Endodermal cell (in vitro differentiated cells): ENCODE measurements around the gene ITGA2. TPM values are rescaled to one million over a fixed set of nuclear protein-coding genes. Genes with fewer than 3 reads are reported as not detected.

Source experiments
- DNase-seq: peaks from one replicate; pipeline ENCODE4 v3.0.0-alpha.2; 2017
- H3K27ac ChIP-seq: 2 replicates; pipeline ENCODE4 v1.5.1; 2013; ENCODE audit warnings: mild to moderate bottlenecking, low read depth, low read length, moderate library complexity
- H3K27me3 ChIP-seq: 2 replicates; pipeline ENCODE4 v1.6.1; 2013; ENCODE audit warnings: mild to moderate bottlenecking, low read length, moderate library complexity; ENCODE audit not compliant: insufficient read depth, control insufficient read depth, poor library complexity, severe bottlenecking
- H3K36me3 ChIP-seq: 2 replicates; pipeline ENCODE4 v1.7.0; 2013; ENCODE audit warnings: mild to moderate bottlenecking, low read length, moderate library complexity; ENCODE audit not compliant: control insufficient read depth, insufficient read depth
- H3K4me1 ChIP-seq: one replicate; pipeline ENCODE4 v1.7.0; 2013; ENCODE audit warnings: low read length; ENCODE audit not compliant: control insufficient read depth, insufficient read depth
- H3K4me3 ChIP-seq: 2 replicates; pipeline ENCODE4 v1.5.1; 2013; ENCODE audit warnings: mild to moderate bottlenecking, low read length, moderate library complexity
- H3K9ac ChIP-seq: 2 replicates; pipeline ENCODE4 v1.6.1; 2013; ENCODE audit warnings: mild to moderate bottlenecking, low read length, moderate library complexity; ENCODE audit not compliant: poor library complexity, severe bottlenecking; ENCODE audit errors: extremely low read depth
- H3K9me3 ChIP-seq: 2 replicates; pipeline ENCODE4 v1.6.1; 2013; ENCODE audit warnings: mild to moderate bottlenecking, low read length, moderate library complexity; ENCODE audit not compliant: control insufficient read depth
- H3K27ac Mint-ChIP-seq: 2 replicates; pipeline ENCODE4 v1.8.0; 2020; ENCODE audit warnings: mixed read lengths
- H3K27me3 Mint-ChIP-seq: 2 replicates; pipeline ENCODE4 v1.8.0; 2021; ENCODE audit warnings: mild to moderate bottlenecking, mixed read lengths; ENCODE audit not compliant: insufficient read depth
- H3K36me3 Mint-ChIP-seq: 2 replicates; pipeline ENCODE4 v1.8.0; 2020; ENCODE audit warnings: low read depth, mixed read lengths
- H3K4me1 Mint-ChIP-seq: 2 replicates; pipeline ENCODE4 v1.8.0; 2020; ENCODE audit warnings: mixed read lengths
- H3K4me3 Mint-ChIP-seq: 2 replicates; pipeline ENCODE4 v1.8.0; 2020; ENCODE audit warnings: mild to moderate bottlenecking, moderate library complexity, mixed read lengths
- H3K9me3 Mint-ChIP-seq: 2 replicates; pipeline ENCODE4 v1.8.0; 2020; ENCODE audit warnings: mild to moderate bottlenecking, mixed read lengths
- WGBS, 2 experiments: methylation state at CpG; one replicate each; pipeline versions ENCODE4 v1.1.5 to v1.1.7; 2013; ENCODE audit warnings: missing lambda C conversion rate in 2 of 2, mixed read lengths in 1 of 2; ENCODE audit not compliant: insufficient coverage in 1 of 2, insufficient read length in 1 of 2; 5-methylcytosine and 5-hydroxymethylcytosine counted together
- total RNA-seq, 2 donors: library from RNA; stranded (reverse); fragmentation: NEBNext Ultra II Directional in 1 of 2; extraction: Animal tissue kit (Norgen Biotek cat#: 25700) in 1 of 2; gene quantifications; 2 replicates in 1 of 2; 3 replicates in 1 of 2; pipeline ENCODE4 v1.2.1, GENCODE V29; 2021
- TF ChIP-seq, protein P1 (sequence below): fragments of 200-600 bp; sonication (generic); conservative IDR thresholded peaks from 2 replicates; pipeline ENCODE4 v1.5.0; 2021; ENCODE audit warnings: antibody characterized with exemption, mild to moderate bottlenecking

Gene ITGA2
- total RNA-seq, 2 donors from 2014 or later = 1.3 to 4.0 TPM

DNA sequence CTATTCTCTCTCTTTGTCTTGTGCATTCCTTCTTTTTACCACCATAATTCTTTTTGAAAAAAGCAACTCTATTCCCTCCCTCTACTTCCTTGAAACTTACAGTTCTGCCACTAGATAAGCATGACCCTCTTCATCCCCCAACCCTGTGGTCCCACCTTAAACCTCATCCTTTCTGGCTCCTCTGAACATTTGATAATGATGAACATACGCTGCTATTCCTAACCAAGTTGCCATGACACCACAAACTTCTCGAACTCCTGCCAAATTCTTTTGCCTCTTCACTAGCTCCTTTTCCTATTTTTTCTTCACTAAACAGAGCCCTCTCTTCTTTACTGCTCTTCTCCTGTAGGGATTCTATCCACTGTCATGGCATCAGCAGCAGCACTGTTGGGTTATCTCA, 63.3 kb downstream of the ITGA2 start:
- no peaks in the 10 kb centered on the region for H3K9me3 Mint-ChIP-seq
- Histone ChIP-seq H3K4me1 (no peaks in the 10 kb centered on the region), H3K36me3 (no peaks in the 10 kb centered on the region), H3K4me3 (no peak overlapping the region), H3K9me3 (no peaks in the 10 kb centered on the region), H3K27ac (no peak overlapping the region), H3K27me3 (no peaks in the 10 kb centered on the region), H3K9ac (no peak overlapping the region)
- no peaks in the 10 kb centered on the region for H3K4me1 Mint-ChIP-seq
- H3K27ac Mint-ChIP-seq = no peak overlapping the region
- H3K36me3 Mint-ChIP-seq = no peaks in the 10 kb centered on the region
- no peaks in the 10 kb centered on the region for H3K27me3 Mint-ChIP-seq
- DNase-seq = no peak
- TF ChIP-seq, protein P1, sequence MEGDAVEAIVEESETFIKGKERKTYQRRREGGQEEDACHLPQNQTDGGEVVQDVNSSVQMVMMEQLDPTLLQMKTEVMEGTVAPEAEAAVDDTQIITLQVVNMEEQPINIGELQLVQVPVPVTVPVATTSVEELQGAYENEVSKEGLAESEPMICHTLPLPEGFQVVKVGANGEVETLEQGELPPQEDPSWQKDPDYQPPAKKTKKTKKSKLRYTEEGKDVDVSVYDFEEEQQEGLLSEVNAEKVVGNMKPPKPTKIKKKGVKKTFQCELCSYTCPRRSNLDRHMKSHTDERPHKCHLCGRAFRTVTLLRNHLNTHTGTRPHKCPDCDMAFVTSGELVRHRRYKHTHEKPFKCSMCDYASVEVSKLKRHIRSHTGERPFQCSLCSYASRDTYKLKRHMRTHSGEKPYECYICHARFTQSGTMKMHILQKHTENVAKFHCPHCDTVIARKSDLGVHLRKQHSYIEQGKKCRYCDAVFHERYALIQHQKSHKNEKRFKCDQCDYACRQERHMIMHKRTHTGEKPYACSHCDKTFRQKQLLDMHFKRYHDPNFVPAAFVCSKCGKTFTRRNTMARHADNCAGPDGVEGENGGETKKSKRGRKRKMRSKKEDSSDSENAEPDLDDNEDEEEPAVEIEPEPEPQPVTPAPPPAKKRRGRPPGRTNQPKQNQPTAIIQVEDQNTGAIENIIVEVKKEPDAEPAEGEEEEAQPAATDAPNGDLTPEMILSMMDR = no peak
- WGBS, 2 experiments = 83 to 88% methylated on average over 2 of the region's 2 CpGs
- H3K4me3 Mint-ChIP-seq = no peak overlapping the region

DNA sequence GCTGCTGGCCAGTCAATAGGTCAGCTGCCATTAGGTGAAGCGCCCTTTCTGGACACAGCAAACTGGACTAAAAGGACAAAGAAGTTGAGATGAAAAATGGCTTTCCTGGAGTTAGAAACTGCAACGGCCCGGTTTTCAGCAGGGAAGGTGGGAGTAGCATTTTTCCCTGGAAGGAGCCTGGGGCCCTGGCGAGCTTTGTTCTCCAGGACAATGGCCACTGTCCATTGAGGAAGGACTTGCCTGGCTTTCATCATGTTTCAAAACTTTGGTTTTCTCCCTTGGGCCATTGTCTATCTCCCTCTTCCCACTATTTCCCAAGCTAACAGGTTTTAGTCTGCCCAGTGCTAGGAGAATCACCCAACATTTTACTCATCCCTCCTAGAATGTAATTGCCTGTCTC, 64.2 kb downstream of the ITGA2 start:
- no peak overlapping the region for H3K27ac Mint-ChIP-seq
- WGBS, 2 experiments = 87 to 89% methylated on average over 4 of the region's 4 CpGs
- no peak overlapping the region for H3K4me3 Mint-ChIP-seq
- H3K36me3 ChIP-seq = no peaks in the 10 kb centered on the region
- no peaks in the 10 kb centered on the region for H3K4me1 ChIP-seq
- H3K9me3 ChIP-seq = no peaks in the 10 kb centered on the region
- H3K36me3 Mint-ChIP-seq = no peaks in the 10 kb centered on the region
- TF ChIP-seq, protein P1 = no peak
- H3K27me3 Mint-ChIP-seq = no peaks in the 10 kb centered on the region
- H3K4me3 ChIP-seq = no peak overlapping the region
- H3K27me3 ChIP-seq = no peaks in the 10 kb centered on the region
- peaks cover 1% of the 10 kb centered on the region for H3K4me1 Mint-ChIP-seq
- no peak for DNase-seq
- H3K9me3 Mint-ChIP-seq = no peaks in the 10 kb centered on the region
- H3K27ac ChIP-seq = no peak overlapping the region
- H3K9ac ChIP-seq = no peak overlapping the region

DNA sequence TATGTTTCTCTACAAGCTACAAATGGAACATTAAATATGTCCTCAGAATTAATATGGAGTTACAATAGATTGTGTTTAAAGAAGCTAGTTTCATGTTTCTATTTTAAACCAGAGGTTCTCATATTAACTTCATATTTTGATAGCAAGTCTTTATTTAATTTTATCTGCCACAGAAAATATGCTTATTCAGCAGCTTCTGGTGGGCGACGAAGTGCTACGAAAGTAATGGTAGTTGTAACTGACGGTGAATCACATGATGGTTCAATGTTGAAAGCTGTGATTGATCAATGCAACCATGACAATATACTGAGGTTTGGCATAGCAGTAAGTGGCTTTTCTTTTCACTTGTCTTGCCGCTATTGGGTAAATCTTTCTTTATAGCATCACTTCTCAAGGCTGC, 66.2 kb downstream of the ITGA2 start:
- Histone ChIP-seq H3K27me3 (no peaks in the 10 kb centered on the region), H3K4me3 (no peak overlapping the region), H3K27ac (no peak overlapping the region), H3K36me3 (no peaks in the 10 kb centered on the region), H3K9ac (no peak overlapping the region), H3K9me3 (no peaks in the 10 kb centered on the region), H3K4me1 (no peaks in the 10 kb centered on the region)
- Mint-ChIP-seq H3K36me3 (no peaks in the 10 kb centered on the region), H3K4me1 (peaks cover 1% of the 10 kb centered on the region), H3K4me3 (no peak overlapping the region), H3K27ac (no peak overlapping the region), H3K27me3 (no peaks in the 10 kb centered on the region), H3K9me3 (no peaks in the 10 kb centered on the region)
- no peak for DNase-seq
- TF ChIP-seq, protein P1 = no peak
- 89% methylated on average over 4 to 5 of the region's 5 CpGs for WGBS, 2 experiments
